Lower leg skin (tissue), 4 donors: ENCODE measurements around the gene TIGD1. TPM values are rescaled to one million over a fixed set of nuclear protein-coding genes. Genes with fewer than 3 reads are reported as not detected.

Experiments used
- DNase-seq, 2 donors: peaks; one replicate each; pipeline ENCODE4 v3.0.0-alpha.2; 2019; ENCODE audit warnings: low spot score in 2 of 2
- H3K4me3 ChIP-seq: fragments of 200-600 bp; sonication (generic); 2 replicates; pipeline ENCODE4 v1.5.1; 2017; ENCODE audit warnings: mild to moderate bottlenecking, low read depth; ENCODE audit not compliant: poor library complexity, severe bottlenecking
- CTCF ChIP-seq, 3 donors: fragments of 450-650 bp; IDR thresholded peaks; one replicate each; pipeline ENCODE4 v1.5.1; 2016; ENCODE audit warnings: antibody characterized with exemption in 3 of 3, mild to moderate bottlenecking in 3 of 3, moderate library complexity in 2 of 3
- POLR2A ChIP-seq, 2 donors: fragments of 450-650 bp; IDR thresholded peaks; one replicate each; pipeline ENCODE4 v1.6.1; 2016 to 2017; ENCODE audit warnings: antibody characterized with exemption in 2 of 2, mild to moderate bottlenecking in 1 of 2, moderate library complexity in 1 of 2
- WGBS, 2 donors: methylation state at CpG; one replicate each; pipeline ENCODE4 v1.1.5; 2018; 5-methylcytosine and 5-hydroxymethylcytosine counted together
- intact Hi-C: fragments of 100-400 bp; cut with DNase I; formaldehyde crosslinking; loops from one replicate; pipeline ENCODE4 v1.15.0; 2023; ENCODE audit warnings: low total_unique reads
- total RNA-seq, 4 donors: library from RNA; depleted of rRNA; stranded (reverse); fragments of >200 nt; gene quantifications; one replicate each; pipeline ENCODE4 v1.1.0, GENCODE V29; 2016

The TIGD1 gene
- total RNA-seq, 4 donors from 2014 or later, result 2.2 to 5.4 (median 5.1) TPM

DNA sequence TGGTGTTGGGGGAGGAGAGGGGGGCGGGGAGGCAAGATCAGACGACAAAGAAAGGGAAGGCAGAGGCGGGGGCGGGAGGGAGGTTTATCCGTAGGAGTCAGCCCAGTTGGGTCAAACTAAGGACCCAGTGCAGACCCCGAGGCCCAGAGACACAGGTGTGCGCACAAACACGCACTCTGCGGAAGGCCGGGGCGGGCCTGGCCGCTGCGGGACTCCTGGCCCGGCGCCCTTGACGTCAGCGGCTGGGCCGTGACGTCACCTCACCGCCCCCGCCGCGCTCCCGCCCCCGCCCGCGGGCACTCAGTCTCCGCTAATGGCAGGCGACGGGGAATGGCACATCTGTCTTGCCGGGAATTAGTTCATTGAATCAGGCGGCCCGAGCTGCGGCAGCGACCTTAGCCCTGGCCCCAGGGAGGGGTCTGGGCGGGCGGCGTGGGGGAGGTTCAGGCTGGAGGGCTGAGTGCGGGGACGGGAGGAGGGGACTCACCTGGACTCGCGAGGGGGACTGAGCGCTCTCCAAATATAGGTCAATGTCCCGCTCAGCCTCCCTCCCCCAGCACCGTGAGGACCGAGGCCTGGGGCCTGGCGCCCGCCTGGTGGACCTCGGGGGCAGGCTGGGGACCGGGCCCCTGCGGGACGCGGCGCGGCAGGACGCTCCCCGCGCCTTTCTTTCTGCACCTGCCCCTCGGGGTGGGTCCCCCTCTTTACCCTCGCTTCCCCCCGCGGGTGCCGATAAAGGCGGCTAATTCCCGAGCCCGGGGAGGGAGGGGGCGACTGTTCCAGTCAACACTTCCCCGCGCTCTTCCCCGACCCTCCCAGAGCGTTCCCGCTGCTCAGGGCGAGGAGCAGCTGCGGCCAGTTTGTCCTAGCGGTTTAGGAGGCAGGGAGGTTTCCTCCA, 47.2 kb downstream of the TIGD1 start:
- 0 to 5% methylated on average over 21 to 27 of the region's 75 CpGs for WGBS, 2 donors
- no peak for DNase-seq
- TF ChIP-seq CTCF (IDR thresholded peaks at IDR 0.05) (no peak), POLR2A (IDR thresholded peaks at IDR 0.05) (no peak)
- no peak overlapping the region for H3K4me3 ChIP-seq
- intact Hi-C loops, result no loop called here

- TF ChIP-seq POLR2A (IDR thresholded peaks at IDR 0.05) (no peak), CTCF (IDR thresholded peaks at IDR 0.05) (no peak)
- 17 to 23% methylated on average over 13 to 17 of the region's 21 CpGs for WGBS, 2 donors
- intact Hi-C loops, result no loop called here
- no peak for DNase-seq
- H3K4me3 ChIP-seq, result no peak overlapping the region
These were observed 47.8 kb downstream of the TIGD1 start for GRCh38 chr2:232502511-232502910.

GRCh38 chr2:232501794-232502390, 48.5 kb downstream of the TIGD1 start:
- TF ChIP-seq POLR2A (IDR thresholded peaks at IDR 0.05) (no peak), CTCF (IDR thresholded peaks at IDR 0.05) (no peak)
- H3K4me3 ChIP-seq, result no peak overlapping the region
- 57 to 60% methylated on average over 10 of the region's 10 CpGs for WGBS, 2 donors
- intact Hi-C loops, result no loop called here
- no peak for DNase-seq

GRCh38 chr2:232501331-232501771, 49.0 kb downstream of the TIGD1 start:
- TF ChIP-seq POLR2A (IDR thresholded peaks at IDR 0.05) (no peak), CTCF (IDR thresholded peaks at IDR 0.05) (no peak)
- H3K4me3 ChIP-seq, result no peak overlapping the region
- no peak for DNase-seq
- WGBS, 2 donors, result 55 to 67% methylated on average over 9 of the region's 9 CpGs
- intact Hi-C loops, result no loop called here

- intact Hi-C loops, result no loop called here
- H3K4me3 ChIP-seq, result no peak overlapping the region
- no peak for TF ChIP-seq POLR2A (IDR thresholded peaks at IDR 0.05)
- no peak for TF ChIP-seq CTCF (IDR thresholded peaks at IDR 0.05)
- WGBS, 2 donors, result 94 to 95% methylated on average over 3 of the region's 3 CpGs
- no peak for DNase-seq
These were observed 51.9 kb downstream of the TIGD1 start for GRCh38 chr2:232498452-232498851.

Other genes starting within 250 kb of the TIGD1 start
- gene ALPP, start 171.8 kb downstream of the TIGD1 start, total RNA-seq, result not detected
- not detected for gene ALPG, start 143.7 kb downstream of the TIGD1 start, total RNA-seq
- gene ALPI, start 94.4 kb downstream of the TIGD1 start, total RNA-seq, result not detected
- gene ECEL1, start 62.7 kb downstream of the TIGD1 start, total RNA-seq, result under 1 TPM in 2 of 4 donors, not detected in 2; 0.10 to 0.39 TPM
- gene PRSS56, start 30.2 kb downstream of the TIGD1 start, total RNA-seq, result not detected
- not detected for gene CHRND, start 24.4 kb downstream of the TIGD1 start, total RNA-seq
- gene CHRNG, start 10.9 kb downstream of the TIGD1 start, total RNA-seq, result not detected
- gene EIF4E2, start 132 bp upstream of the TIGD1 start, total RNA-seq, result 10 to 100 TPM; 29.2 to 44.7 (median 34.6) TPM
- 10 to 100 TPM in 2 of 4 donors, 1 to 10 TPM in 2; 6.7 to 22.1 (median 14.0) TPM for gene EFHD1, start 83.0 kb upstream of the TIGD1 start, total RNA-seq
- 10 to 100 TPM; 57.7 to 78.4 (median 72.5) TPM for gene GIGYF2, start 146.8 kb upstream of the TIGD1 start, total RNA-seq
- 1 to 10 TPM in 3 of 4 donors, under 1 TPM in 1; 0.84 to 5.2 (median 3.2) TPM for gene KCNJ13, start 226.0 kb upstream of the TIGD1 start, total RNA-seq